ENCODE data around the gene PHIP. TPM values are rescaled to one million over a fixed set of nuclear protein-coding genes. Genes with fewer than 3 reads are reported as not detected.

PHIP gene
- total RNA-seq, 1 experiment from 2014 or later, result 22.6 TPM

DNA sequence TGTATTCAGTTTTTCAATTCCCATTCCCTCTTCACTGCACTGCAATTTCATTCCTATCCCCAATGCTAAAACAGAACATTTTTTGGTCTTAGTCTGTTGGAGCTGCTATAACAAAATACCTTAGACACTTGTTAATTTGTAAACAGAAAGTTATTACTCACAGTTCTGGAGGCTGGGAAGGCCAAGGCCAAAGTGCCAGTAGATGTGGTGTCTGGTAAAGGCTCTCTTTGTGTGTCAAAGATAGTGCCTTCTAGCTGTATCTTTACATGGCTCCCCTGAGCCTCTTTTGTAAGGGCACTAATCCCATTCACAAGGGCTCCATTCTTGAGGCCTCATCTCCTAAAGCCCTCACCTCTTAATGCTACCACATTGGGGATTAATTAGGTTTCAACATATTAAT lies 40.0 kb downstream of the PHIP start:
- Histone ChIP-seq H3K9me3 (ENCODE audit: control insufficient read depth in 1 of 2, insufficient read depth in 1 of 2, low read depth in 1 of 2, low read length in 2 of 2) (no peaks in the 10 kb centered on the region), H3K27me3 (ENCODE audit: insufficient read depth, low read length) (no peaks in the 10 kb centered on the region), H3K79me2 (ENCODE audit: insufficient read depth, low read length) (peaks cover 38% of the 10 kb centered on the region), H4K20me1 (ENCODE audit: insufficient read depth) (0 out of 2 replicates have a peak, but pooled peaks cover 4% of the 10 kb centered on the region), H3K9ac (ENCODE audit: low read length) (no peak overlapping the region), H2AFZ (ENCODE audit: low read depth, low read length, poor library complexity, severe bottlenecking) (no peak overlapping the region), H3K27ac (ENCODE audit: low read depth, low read length) (no peak overlapping the region), H3K4me1 (ENCODE audit: control insufficient read depth in 1 of 2, insufficient read depth in 2 of 2, low read length in 2 of 2) (no peaks in the 10 kb centered on the region), H3K9me2 (ENCODE audit: insufficient read depth) (no peaks in the 10 kb centered on the region), H3K4me2 (ENCODE audit: low read length) (no peak overlapping the region), H3K4me3 (replicated peaks in 1 of 2; ENCODE audit: low read depth in 1 of 2, low read length in 2 of 2) (no peak overlapping the region), H3K36me3 (ENCODE audit: control insufficient read depth in 1 of 2, insufficient read depth in 2 of 2, low read length in 2 of 2) (peaks cover 0 to 17% of the 10 kb centered on the region in 2 experiments; a peak in 3 of 4 replicates)
- no peak for ATAC-seq
- ChIA-PET CTCF (no interaction called here), RAD21 (ENCODE audit: low non-redundant PET in 1 of 2, low total read pairs in 2 of 2, uncharacterized antibody in 2 of 2, unreplicated experiment in 2 of 2) (no interaction called here), POLR2A (no interaction called here)
- DNase-seq (ENCODE audit: low read depth, low spot score), result no peak
- intact Hi-C loops (cut with micrococcal nuclease), result no loop called here
- TF ChIP-seq FOSL1 (IDR thresholded peaks at IDR 0.05; ENCODE audit: low read depth) (no peak), RAD21 (IDR thresholded peaks at IDR 0.05; ENCODE audit: low read depth) (no peak), ATF3 (IDR thresholded peaks at IDR 0.05) (no peak), CEBPB (IDR thresholded peaks at IDR 0.05; ENCODE audit: low read depth) (no peak), YY1 (IDR thresholded peaks at IDR 0.05; ENCODE audit: extremely low read depth, insufficient replicate concordance, low read depth, low read length) (no peak), SIN3A (IDR thresholded peaks at IDR 0.05; ENCODE audit: low read depth) (no peak), MAX (IDR thresholded peaks at IDR 0.05) (no peak), JUND (IDR thresholded peaks at IDR 0.05) (no peak), POLR2AphosphoS5 (IDR thresholded peaks at IDR 0.05; ENCODE audit: low read depth, low read length) (no peak), ZNF274 (IDR thresholded peaks at IDR 0.05; ENCODE audit: low read depth, low read length) (no peak), ZFX (IDR thresholded peaks at IDR 0.05) (no peak), CBX3 (IDR thresholded peaks at IDR 0.05; ENCODE audit: low read depth) (no peak)
- TF ChIP-seq, protein P1, sequence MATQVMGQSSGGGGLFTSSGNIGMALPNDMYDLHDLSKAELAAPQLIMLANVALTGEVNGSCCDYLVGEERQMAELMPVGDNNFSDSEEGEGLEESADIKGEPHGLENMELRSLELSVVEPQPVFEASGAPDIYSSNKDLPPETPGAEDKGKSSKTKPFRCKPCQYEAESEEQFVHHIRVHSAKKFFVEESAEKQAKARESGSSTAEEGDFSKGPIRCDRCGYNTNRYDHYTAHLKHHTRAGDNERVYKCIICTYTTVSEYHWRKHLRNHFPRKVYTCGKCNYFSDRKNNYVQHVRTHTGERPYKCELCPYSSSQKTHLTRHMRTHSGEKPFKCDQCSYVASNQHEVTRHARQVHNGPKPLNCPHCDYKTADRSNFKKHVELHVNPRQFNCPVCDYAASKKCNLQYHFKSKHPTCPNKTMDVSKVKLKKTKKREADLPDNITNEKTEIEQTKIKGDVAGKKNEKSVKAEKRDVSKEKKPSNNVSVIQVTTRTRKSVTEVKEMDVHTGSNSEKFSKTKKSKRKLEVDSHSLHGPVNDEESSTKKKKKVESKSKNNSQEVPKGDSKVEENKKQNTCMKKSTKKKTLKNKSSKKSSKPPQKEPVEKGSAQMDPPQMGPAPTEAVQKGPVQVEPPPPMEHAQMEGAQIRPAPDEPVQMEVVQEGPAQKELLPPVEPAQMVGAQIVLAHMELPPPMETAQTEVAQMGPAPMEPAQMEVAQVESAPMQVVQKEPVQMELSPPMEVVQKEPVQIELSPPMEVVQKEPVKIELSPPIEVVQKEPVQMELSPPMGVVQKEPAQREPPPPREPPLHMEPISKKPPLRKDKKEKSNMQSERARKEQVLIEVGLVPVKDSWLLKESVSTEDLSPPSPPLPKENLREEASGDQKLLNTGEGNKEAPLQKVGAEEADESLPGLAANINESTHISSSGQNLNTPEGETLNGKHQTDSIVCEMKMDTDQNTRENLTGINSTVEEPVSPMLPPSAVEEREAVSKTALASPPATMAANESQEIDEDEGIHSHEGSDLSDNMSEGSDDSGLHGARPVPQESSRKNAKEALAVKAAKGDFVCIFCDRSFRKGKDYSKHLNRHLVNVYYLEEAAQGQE (IDR thresholded peaks at IDR 0.05; ENCODE audit: low read depth), result no peak
- TF ChIP-seq, protein P2, sequence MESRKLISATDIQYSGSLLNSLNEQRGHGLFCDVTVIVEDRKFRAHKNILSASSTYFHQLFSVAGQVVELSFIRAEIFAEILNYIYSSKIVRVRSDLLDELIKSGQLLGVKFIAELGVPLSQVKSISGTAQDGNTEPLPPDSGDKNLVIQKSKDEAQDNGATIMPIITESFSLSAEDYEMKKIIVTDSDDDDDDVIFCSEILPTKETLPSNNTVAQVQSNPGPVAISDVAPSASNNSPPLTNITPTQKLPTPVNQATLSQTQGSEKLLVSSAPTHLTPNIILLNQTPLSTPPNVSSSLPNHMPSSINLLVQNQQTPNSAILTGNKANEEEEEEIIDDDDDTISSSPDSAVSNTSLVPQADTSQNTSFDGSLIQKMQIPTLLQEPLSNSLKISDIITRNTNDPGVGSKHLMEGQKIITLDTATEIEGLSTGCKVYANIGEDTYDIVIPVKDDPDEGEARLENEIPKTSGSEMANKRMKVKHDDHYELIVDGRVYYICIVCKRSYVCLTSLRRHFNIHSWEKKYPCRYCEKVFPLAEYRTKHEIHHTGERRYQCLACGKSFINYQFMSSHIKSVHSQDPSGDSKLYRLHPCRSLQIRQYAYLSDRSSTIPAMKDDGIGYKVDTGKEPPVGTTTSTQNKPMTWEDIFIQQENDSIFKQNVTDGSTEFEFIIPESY (IDR thresholded peaks at IDR 0.05; ENCODE audit: extremely low read depth, insufficient replicate concordance, low read length), result no peak
- no TSS peak for BruUV-seq (replicated peaks)

Measured in HCT116 (cell line).